Central memory CD8-positive, alpha-beta T cell (primary cell): ENCODE measurements around the gene ST6GALNAC6.
"Not testable (repeated sequence)": the region's sequence is repeated elsewhere in the genome, so short reads cannot be mapped to it uniquely, and the experiment has no call there.

ENCODE experiments used
- ATAC-seq: fragments of 150-1000 bp; cut with Tn5 transposase; replicated peaks from 2 replicates; pipeline ENCODE4 v1.10.0; 2022; ENCODE audit warnings: mild to moderate bottlenecking, moderate FRiP score, moderate number of reproducible peaks; ENCODE audit not compliant: poor library complexity, severe bottlenecking; ENCODE audit errors: extremely low read depth
- DNase-seq, 2 donors: peaks; one replicate each; pipeline ENCODE4 v3.0.0; 2021; ENCODE audit warnings: low spot score in 2 of 2
- H3K27ac Mint-ChIP-seq: one replicate; pipeline ENCODE4 v1.8.0; 2022; ENCODE audit warnings: low read depth, mild to moderate bottlenecking, moderate library complexity, mixed read lengths
- H3K27me3 Mint-ChIP-seq: one replicate; pipeline ENCODE4 v1.8.0; 2022; ENCODE audit warnings: mixed read lengths
- H3K36me3 Mint-ChIP-seq: one replicate; pipeline ENCODE4 v1.8.0; 2022; ENCODE audit warnings: mild to moderate bottlenecking, moderate library complexity, mixed read lengths; ENCODE audit not compliant: insufficient read depth
- H3K4me1 Mint-ChIP-seq: one replicate; pipeline ENCODE4 v1.8.0; 2022; ENCODE audit warnings: mixed read lengths
- H3K4me3 Mint-ChIP-seq: one replicate; pipeline ENCODE4 v1.8.0; 2022; ENCODE audit warnings: mild to moderate bottlenecking, moderate library complexity, mixed read lengths
- H3K9me3 Mint-ChIP-seq: one replicate; pipeline ENCODE4 v1.8.0; 2022; ENCODE audit warnings: mixed read lengths

ST6GALNAC6 gene

GRCh38 chr9:127845619-127846018 is 53.8 kb downstream of the ST6GALNAC6 start:
- H3K9me3 Mint-ChIP-seq = peaks cover 11% of the 10 kb centered on the region
- not testable (repeated sequence) for H3K27me3 Mint-ChIP-seq, DNase-seq, H3K4me3 Mint-ChIP-seq, ATAC-seq, H3K36me3 Mint-ChIP-seq, H3K4me1 Mint-ChIP-seq, H3K27ac Mint-ChIP-seq

DNA sequence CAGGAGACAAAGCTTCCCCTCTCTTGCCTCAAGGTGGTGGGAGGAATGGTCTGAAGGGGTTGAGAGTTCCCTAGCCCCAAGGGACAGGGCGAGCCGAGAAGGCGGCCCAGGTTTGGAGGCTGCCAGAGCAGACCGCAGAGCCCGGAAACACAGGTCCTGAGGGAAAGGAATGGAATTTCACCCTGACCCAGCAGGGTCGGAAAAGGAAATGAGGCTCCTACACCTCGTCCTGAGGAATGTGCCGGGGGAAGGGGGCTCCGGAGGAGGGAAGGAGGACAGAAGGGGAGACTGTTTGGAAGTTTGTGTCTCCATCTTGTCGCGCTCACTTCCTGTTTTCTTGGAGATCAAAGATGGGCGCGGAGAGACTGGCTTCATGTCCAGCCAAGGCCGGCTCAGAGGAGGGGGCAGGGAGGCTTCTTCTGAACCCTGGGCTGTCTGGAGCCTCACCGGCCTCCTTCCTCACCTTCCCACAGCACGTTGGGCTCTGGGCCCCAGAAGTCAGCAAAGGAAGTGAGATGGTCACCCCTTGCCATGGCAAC is 54.5 kb downstream of the ST6GALNAC6 start:
- Mint-ChIP-seq H3K36me3 (peaks cover 2% of the 10 kb centered on the region), H3K4me3 (no peak overlapping the region), H3K9me3 (peaks cover 11% of the 10 kb centered on the region), H3K27me3 (no peaks in the 10 kb centered on the region), H3K4me1 (peaks cover 4% of the 10 kb centered on the region), H3K27ac (no peak overlapping the region)
- no peak for ATAC-seq
- DNase-seq = no peak

DNA sequence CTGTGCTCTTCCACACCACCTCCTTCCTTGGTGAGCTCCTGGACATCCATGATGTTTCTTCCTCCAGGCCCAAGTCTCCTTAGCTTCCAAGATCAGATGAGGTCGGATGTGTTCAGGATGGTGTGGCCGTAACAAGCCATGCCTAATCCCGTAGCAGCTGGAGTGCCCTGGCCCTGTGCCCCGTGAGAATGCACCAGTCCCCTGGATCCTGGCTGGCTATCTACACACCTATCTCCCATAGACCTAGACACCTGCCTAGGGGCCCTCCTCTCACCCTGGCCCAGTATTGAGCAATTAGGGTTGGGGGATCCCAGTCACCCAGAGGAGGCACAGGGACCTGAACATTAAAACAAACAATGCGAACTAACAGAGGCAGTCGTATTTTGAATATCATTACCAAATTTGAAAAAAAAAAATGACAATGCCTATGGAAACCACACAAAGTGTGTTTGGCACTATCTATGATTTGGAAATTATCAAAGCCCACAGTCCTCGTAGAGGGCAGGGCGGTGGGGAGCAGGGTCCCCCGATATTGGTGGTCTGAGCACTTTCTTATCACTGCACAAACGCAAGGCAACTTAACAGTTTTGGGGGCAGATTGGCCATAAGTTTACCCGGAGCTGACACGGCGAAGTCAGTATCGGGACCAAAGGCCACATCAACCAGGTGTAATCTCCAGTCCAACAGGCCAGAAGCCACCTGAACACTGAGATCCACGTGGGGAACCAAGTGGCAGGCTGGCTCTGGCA is 58.1 kb downstream of the ST6GALNAC6 start:
- H3K9me3 Mint-ChIP-seq = no peaks in the 10 kb centered on the region
- no peak overlapping the region for H3K4me3 Mint-ChIP-seq
- no peak overlapping the region for H3K27ac Mint-ChIP-seq
- ATAC-seq = no peak
- peaks cover 10% of the 10 kb centered on the region for H3K4me1 Mint-ChIP-seq
- no peak for DNase-seq
- H3K27me3 Mint-ChIP-seq = no peaks in the 10 kb centered on the region
- H3K36me3 Mint-ChIP-seq = peaks cover 4% of the 10 kb centered on the region

DNA sequence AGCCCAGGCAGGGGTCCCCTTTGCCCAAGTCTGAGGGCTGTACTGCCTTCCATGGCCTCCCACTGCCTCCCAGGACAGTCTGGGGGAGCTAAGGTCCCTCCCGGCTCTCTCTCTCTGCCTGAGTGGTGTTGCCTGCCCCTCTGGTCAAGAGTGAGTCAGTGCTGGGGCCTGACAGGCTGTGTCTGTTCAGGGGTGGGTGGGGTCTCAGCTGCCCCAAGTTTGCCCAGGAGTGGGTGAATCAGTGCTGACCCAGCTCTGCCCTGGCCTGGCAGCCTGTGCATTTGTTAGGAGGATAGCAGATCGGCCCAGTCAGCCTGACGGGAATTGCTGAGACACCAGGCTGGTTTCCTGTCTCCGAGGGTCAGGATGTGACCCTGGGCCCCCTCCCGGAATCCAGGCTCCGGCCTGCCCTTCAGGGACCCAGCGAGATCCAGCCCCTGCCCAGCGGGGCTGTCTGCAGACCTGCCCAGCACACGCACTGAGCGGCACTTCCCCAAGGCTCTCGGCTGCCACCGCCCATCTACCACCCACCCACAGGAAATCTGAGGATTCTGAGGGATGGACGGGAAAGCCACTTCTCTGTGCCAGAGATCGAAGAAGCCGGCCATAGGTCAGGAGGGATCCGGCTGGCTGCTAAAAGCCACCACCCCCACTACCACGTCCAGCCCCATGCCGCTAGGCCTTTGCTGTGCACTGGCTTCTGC is 60.9 kb downstream of the ST6GALNAC6 start:
- Mint-ChIP-seq H3K27me3 (no peaks in the 10 kb centered on the region), H3K4me3 (no peak overlapping the region), H3K27ac (peak overlapping the region; percentile 44), H3K4me1 (peaks cover 10% of the 10 kb centered on the region), H3K9me3 (no peaks in the 10 kb centered on the region), H3K36me3 (peaks cover 4% of the 10 kb centered on the region)
- DNase-seq = no peak
- no peak for ATAC-seq

- Mint-ChIP-seq H3K4me3 (no peak overlapping the region), H3K4me1 (peaks cover 10% of the 10 kb centered on the region), H3K27me3 (no peaks in the 10 kb centered on the region), H3K36me3 (peaks cover 1% of the 10 kb centered on the region), H3K27ac (no peak overlapping the region), H3K9me3 (no peaks in the 10 kb centered on the region)
- ATAC-seq (no peak), DNase-seq (no peak)
These were observed 62.1 kb downstream of the ST6GALNAC6 start for GRCh38 chr9:127837346-127837745.

DNA sequence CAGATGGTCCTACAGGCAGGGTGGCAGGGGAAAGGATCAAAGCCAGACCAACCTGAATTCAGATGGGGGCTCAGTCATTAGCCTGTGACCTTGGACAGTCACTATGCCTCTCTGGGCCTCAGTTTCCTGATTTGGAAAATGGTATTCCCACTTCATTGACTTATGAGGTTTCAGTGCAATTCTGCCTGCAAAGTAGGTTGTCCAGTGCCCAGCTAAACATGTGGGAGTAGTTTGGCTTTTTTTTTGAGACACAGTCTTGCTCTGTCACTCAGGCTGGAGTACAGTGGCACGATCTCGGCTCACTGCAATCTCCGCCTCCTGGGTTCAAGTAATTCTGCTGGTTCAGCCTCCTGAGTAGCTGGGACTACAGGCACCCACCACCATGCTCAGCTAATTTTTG is 62.8 kb downstream of the ST6GALNAC6 start:
- not testable (repeated sequence) for H3K4me1 Mint-ChIP-seq, ATAC-seq, H3K9me3 Mint-ChIP-seq, H3K4me3 Mint-ChIP-seq, H3K27me3 Mint-ChIP-seq, H3K36me3 Mint-ChIP-seq, H3K27ac Mint-ChIP-seq, DNase-seq

- no peak for ATAC-seq
- Mint-ChIP-seq H3K27ac (no peak overlapping the region), H3K9me3 (no peaks in the 10 kb centered on the region), H3K4me3 (no peak overlapping the region), H3K4me1 (peaks cover 8% of the 10 kb centered on the region), H3K27me3 (no peaks in the 10 kb centered on the region), H3K36me3 (peaks cover 3% of the 10 kb centered on the region)
- DNase-seq = no peak
These were observed 63.3 kb downstream of the ST6GALNAC6 start for GRCh38 chr9:127835991-127836516.
